T-helper 22 cell (primary cell): Measurements from ENCODE around the gene BCDIN3D.
"Not testable (repeated sequence)": the region's sequence is repeated elsewhere in the genome, so short reads cannot be mapped to it uniquely, and the experiment has no call there.

ENCODE experiments used
- DNase-seq: peaks from one replicate; pipeline ENCODE4 v3.0.0-alpha.2; 2020; ENCODE audit warnings: low read depth

The BCDIN3D gene, protein sequence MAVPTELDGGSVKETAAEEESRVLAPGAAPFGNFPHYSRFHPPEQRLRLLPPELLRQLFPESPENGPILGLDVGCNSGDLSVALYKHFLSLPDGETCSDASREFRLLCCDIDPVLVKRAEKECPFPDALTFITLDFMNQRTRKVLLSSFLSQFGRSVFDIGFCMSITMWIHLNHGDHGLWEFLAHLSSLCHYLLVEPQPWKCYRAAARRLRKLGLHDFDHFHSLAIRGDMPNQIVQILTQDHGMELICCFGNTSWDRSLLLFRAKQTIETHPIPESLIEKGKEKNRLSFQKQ

DNA sequence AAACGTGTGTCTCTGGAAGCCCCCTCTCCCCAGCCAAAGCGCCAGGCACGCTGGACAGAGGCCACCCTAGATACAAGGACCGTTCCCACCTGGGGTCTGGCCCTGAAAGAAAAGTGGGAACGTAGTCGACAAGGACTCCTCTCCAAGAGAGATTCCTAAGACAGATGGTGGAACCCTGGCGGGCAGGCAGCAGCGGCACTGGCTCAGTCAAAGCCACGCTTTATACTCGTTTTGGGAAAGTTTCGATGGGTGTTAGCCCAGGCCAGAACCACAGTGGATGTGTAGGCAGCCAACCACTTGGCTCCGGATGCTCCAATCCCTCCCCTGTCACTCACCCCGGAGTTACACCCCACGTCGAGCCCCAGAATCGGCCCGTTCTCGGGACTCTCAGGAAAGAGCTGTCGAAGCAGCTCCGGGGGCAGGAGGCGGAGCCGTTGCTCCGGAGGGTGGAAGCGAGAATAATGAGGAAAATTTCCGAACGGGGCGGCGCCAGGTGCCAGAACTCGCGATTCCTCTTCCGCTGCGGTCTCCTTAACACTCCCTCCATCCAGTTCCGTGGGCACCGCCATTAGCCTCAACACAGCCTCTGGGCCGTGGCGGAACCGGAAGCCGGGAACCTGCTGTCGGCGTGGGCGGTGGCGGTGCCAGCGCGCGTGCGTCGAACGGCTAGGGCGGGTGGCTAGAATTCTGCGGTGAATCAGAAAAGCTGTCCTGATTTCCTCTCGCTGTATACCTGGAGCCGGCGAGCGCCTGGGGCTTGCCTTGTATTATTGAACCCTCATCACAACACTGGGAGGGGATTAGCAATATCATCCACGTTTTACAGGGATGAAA, at the start of gene BCDIN3D:
TSS of gene BCDIN3D (minus strand) at position 588 of the 834 bp plus-strand sequence. CDS start at position 569, 19 bp downstream.
- peak; percentile 89 for DNase-seq

DNA sequence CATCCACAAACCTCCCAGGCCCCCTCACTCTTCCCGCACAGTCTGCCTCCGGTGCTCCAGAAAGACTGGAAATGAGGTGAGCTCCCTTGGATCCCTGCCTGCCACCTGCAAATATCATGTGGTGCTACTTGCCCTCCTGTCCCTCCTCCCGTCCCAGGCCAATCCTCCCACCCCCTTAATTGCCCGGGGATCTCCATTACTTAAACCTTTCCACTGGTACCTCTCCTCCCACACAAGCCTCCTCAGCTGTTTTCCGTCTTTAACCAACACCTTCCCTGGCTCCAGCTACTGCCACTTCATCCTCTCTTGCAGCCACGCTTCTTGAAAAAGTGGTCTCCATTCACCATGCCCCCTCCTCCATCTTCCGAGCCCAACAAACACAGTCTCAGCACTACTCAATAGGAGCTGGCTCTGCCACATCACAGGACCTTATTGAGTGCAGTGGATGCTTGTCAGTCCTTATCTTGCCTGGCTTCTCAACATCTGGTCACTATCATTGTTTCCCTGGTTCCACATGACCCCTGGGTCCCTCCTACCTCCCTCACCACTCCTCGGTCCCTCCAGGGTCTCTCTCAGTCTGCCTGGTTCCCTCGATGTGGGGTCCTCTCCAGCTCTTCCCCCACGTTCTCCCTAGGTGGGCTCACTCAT, 49.3 kb upstream of the BCDIN3D start:
- DNase-seq: no peak

DNA sequence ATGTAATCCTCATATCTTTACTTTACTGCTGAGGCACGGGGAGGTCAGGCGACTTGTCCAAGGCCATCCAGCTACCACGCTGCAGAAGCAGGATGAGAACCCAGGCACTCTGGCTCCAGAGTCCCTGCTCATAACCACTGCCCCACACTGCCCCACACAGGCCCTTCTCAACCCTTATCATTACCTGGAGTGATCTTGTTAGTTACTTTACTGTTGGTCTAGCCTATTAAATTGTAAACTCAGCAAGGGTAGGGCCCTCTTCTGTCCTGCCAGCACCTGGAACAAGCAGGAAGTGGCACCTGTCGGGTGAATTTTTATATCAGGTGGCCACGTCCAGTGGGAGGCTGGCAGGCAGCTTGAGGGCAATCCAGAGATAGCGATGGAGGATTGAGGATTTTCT, 48.6 kb upstream of the BCDIN3D start:
- DNase-seq: no peak

DNA sequence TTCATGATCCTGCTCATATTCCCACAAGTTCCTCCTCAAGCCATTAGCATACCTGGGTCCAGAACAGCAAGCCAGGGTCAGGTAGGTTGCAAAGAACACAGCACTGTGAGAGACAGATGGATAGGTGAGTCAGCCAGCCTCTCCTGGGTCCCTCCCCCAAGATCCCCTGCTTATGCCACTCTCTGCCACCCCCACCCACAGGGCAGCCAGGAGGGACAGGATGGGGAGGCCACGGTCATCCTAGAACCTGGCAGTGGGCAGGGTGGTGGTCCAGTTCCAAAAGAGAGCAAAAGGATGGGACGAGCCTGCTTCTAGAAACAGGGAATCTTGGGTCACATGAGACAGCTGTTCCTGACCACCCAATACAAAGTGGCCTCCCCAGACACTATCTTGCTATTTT, 48.1 kb upstream of the BCDIN3D start:
- no peak for DNase-seq

DNA sequence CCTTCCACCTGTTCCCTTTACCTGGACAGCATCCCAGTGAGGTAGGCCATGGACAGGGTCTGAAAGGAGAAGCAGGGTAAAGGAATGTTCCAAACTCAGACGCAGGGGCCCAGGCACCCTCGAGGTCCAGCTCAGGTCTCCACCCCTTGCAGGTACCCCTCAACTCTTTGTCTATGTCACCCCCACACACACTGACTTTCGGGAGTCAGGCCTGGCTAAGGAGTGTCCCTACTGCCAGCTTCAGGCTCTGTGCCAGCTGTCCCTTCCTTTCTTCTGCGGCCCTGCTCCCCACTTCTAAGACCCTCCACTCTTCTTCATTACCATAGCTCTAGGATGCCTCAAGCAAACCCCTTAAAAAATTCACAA, 47.2 kb upstream of the BCDIN3D start:
- no peak for DNase-seq

DNA sequence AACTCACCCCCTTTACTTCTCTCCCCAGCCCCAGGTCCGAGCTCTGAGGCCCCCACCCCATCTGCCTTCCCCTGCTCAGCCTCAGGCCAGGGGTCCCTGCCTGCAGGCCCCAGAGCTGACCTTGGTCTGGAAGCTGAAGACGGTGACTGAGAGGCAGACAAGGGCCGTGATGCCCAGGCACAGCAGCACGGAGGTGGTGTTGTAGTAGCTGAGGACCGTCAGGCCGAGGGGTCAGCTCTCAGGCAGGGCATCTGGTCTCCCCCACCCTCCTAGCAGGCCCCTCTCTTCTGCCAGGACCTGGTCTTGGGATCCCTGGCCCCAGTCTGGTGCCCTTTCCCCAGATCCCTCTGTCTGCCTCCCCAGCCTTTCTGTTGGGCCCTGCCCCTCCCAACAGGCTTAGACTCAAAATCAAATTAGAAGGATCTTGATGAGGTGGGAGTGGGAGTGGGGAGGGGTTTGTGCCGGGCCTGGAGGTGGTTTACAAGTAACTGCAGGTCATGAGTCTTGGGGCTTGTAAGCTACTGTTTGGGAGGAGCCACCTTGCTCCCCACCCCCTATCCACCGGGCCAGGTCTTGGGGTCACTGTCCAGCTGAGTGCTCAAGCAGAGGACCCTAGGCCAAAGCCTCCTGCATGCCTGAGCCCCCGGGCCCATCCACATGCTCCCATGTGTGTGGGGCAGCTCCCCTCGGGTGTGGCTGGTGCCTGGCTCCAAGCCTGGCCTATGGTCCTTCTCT, 46.6 kb upstream of the BCDIN3D start:
- no peak for DNase-seq

DNA sequence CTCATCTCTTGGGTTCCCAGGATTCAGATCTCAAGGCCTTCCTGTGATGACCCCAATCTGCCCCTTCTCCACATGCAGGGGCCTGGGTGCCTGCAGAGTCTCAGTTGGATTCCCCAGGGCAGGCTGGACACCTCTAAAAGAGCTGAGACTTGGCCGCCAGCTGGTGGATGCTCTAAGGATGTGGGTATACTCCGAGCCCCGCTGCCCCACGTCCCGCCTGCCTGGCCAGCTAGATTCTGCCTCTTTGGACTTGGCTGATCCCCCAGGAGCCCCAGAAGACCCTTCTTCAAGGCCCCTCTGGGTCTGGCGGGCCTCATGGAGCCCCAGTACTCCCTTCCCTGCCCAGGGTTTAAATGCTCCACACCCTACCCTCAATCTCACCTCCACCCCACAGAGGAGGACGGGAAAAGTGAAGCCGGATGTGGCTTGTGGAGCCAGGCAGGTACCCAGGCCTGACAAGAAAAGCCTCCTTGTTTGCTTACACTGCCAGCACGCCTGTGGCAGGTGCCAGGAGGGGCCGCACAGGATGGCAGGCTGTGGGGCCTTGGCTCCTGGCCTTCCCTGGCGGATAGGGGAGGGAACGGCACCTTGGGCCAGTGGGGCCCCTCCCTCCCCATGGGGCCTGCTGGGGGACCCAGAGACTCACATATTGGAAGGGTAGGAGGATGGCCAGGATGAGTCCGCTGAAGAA, 45.7 kb upstream of the BCDIN3D start:
- no peak for DNase-seq

DNA sequence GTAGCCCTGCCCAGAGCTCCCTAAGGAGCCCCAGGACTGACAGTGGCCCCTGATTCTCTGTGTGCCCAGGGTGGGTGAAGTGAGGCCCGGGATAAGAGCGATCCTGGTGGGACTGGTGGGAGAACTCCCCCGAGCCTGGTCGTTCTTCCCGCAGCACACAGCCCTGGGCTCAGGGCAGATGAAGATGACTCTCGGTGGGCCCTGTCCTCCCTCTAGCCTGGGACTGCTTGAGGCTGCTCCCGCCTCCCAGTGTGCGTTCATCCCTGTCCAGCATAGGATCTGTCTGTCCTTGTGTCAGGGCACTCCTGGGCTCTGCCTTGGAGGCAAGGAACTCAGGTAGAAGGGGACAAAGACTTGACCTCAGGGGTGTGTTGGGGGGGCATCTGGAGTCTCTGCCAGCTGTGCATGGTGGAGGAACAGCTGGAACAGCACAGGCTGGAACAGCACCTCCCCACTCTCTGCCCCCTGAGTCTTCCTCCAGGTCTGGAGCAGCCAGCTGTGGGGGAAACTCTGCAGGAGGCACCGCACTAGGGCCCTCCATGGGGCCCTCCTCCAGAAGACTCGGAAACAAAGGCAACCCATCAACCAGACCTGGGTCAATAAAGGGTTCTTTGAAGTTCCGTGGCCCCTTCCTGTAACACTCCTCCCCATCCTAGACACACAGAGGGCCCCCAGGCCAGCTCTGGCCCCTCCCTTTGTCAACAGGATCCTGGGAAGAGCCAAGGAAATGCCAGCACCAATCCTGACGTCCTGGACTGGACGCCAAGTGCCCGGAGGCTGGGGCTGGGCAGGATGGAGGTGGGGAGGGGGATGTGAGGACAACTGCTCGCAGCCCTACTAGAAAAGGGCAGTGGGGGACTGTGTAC, 44.9 kb upstream of the BCDIN3D start:
- no peak for DNase-seq

DNA sequence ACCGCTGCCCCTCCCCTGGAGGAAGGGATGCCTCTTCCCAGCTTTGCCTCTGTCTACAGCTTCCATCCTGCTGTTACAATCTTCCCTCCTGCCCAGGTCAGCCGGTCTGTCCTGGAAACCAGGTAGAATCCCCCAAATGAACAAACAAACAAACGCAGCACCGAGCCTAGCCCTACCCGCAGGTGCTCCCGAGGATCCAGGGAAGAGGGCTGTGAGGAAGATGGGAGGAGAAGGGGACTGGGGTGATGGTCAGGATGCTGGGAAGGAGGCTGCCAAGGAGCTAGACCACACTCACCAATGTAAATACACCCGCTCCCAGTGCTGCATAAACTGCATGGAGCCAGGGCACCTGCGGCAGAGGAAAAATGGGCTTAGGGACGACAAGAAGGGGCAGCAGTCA, 44.2 kb upstream of the BCDIN3D start:
- DNase-seq: no peak

DNA sequence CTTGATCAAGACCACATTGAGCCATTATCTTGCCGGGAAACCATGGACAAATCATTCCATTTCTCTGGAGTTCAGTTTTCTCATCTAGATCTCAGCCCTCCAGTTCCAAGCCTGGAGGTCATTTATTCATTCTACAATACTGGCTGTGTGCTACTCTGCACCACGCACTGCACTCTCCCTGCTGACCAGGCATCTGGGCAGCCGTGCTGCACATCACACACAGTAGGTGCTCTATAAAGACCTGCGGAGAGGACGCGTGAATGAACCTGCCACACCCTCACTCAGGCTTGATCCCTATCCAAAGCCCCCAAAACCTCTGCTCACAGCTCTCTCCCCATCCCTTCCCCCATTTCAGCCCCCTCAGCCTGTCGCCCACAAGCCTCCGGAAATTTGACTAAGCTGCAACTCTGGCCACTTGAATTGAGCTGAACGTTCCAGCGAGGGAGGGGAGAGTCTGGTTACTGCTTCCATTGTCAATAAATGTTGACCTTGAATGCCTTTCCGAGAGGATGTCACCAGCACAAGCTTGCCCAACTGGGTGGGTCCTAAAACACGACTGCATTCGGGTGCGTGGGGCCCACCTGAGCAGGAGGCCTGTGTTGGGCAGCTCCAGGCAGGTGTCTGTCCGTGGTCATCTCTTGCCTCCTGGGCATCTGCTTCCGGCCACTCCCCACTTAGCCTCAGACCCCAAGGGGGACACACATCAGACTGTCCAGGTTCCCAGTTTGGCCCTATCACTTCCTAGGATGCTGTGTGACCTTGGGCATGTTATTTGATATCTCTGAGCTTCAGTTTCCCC, 43.0 kb upstream of the BCDIN3D start:
- no peak for DNase-seq

DNA sequence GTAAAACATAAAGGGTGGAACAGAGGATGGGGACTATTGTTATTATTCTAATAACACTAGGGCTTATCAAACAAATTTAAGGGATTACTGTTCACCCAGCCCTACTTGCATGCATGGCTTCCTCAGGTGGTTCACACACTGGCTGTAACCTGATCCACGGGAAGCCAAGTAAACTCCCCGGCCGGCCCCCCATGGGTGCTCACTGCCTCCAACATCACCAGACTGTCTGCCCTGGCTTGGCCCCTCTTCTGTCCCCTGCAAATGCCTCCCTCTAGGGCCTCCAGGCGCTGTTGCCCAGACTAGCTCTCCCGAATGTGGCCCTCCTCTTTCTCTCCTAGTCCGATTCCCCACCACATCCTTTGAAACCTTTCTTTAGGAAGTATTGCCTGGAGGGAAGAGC, 42.2 kb upstream of the BCDIN3D start:
- DNase-seq: no peak

DNA sequence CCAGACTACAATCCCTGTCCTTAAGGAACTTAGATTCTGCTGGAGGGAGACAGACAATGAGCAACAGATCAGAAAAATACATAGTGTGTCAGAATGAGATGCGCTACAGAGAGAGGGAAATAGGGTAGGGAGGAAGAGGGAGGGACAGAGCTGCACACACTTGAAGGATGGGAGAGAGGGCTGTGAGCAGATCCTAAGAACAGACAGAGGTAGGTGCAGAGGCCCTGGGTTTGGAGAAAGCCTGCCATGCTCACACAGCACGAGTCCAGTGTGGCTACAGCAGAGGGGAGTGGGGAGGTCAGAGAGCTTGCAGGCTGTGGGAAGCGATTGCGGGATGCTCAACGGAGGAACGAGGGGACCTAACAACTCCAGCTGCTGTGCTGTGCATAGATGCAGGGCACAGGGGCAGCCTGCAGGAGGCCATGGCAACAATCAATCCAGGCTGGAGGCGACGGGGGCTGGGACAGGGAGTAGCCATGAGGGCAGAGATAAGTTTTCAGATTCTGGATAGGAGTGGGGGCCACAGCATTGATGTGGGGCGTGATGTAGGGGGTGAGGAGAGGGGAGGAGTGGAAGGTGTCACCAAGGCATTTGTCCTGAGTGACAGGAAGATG, 40.1 kb upstream of the BCDIN3D start:
- DNase-seq: no peak

DNA sequence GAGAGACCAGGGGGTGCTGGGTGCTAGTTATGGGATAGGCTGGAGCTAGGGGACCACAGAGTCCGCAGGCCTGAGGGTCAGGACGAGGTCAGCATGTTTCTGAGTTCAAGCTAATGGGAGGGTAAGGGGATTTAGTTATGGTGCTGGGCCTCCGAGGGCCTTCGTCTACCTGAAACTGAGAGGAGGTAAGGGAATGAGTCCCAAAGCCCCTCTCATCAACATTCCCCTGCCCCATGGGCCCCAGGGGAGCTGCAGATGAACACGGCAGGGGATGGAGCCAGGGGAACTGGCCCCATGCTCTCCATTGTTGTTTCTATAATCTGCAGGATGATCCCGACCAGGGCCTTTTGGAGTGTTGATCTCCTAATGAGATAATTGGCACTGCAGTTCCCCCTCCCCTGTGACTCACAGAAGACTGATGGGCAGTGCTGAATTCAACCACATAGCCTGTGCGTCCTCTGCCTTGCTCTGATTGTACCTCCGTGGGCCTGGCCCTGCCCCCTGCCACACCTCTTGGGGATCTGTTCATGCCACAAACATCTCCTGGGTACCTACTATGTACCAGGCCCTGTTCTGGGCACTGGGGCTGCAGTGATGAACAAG, 39.4 kb upstream of the BCDIN3D start:
- no peak for DNase-seq

DNA sequence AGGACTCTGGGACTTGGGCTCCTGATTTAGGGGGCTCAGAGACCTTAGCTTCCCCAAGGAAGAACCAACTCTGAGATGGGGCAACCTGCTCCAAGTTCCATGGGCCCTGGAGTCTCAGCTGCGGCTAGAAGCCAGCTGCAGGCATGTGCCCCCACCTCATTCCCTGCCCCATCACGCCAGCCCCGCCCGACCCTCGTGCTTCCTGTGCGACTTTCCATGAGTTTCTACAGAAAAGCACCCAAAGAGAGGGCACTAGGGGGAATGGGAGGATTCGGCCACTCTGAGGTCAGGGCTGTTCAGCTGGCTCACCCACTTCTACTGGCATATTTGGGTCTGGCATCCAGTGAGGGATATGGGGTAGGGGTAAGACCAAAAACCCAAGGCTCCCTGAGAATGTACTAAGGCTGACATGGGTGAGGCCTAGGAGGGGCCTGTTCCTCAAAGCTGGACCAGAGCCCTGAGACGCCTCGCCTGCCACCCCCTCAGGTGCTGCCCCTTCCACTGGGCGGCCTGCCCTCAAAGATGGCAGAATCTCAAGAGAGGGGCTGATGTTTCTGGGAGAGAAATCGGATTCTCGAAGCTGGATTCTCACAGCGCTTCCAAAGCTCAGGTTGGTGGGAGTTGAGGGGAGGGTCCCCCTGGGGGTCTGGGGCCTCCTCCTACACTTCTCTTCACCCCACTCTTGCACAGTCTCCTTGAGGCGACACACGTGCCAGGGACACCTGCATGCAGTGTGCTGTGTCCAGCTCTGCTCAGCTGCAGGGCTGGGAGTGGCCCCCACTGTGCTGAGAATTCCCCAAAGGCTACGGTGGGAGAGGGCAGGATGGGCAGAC, 38.7 kb upstream of the BCDIN3D start:
- DNase-seq: no peak

DNA sequence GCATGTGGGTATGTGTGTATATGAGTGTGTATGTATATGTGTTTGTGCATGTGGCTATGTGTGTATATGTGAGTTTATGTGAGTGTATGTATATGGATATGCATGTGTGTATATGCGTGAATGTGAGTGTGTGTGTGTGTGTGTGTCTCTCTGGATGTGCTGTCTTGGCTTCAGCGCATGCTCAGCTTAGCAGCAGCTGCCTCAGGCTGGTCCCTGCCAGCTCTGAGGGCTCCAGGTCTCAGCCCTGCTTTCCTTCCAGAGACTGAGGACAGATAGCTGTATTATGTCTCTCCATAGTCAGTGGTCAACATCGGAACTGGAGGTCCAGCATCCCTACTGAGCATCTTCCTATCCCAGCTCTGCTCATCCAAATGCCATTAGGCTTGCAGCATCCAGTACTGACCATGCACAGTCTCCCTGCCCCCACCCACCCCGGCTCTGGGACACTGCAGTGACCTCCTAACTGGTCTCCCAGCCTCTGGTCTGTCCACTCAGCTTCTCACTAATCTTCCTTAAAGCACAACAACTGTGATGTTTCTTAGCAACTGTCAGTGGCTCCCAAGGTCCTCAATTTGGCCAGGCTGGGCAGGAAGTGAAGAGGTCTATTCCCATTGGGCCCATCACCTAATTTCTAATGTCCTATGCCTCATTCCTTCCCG, 38.0 kb upstream of the BCDIN3D start:
- no peak for DNase-seq

DNA sequence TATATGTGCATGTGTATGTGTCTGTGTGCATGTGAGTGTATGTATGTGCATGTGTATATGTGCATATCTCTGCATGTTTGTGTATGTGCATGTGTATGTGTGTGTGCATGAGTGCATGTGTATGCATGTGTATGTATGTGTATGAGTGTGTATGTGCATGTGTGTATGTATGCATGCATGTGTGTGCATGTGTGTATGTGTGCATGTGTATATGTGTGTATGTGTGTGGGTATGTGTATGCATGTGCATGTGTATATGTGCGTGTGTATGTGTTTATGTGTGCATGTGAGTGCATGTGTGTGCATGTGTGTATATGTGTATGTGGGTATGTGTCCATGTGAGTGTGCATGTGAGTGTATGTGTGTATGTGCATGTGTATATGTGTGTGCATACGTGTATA, 36.2 kb upstream of the BCDIN3D start:
- DNase-seq: not testable (repeated sequence)

DNA sequence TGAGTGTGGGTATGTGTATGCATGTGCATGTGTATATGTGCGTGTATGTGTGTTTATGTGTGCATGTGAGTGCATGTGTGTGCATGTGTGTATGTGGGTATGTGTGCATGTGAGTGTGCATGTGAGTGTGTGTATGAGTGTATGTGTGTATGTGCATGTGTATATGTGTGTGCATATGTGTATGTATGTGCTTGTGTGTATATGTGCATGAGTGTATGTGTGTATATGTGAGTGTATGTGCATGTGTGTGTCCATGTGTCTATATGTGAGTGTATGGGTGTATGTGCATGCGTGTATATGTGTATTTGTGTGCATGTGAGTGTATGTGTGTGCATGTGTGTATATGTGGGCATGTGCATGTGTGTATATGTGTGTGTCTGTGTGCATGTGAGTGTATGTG, 35.1 kb upstream of the BCDIN3D start:
- no peak for DNase-seq

DNA sequence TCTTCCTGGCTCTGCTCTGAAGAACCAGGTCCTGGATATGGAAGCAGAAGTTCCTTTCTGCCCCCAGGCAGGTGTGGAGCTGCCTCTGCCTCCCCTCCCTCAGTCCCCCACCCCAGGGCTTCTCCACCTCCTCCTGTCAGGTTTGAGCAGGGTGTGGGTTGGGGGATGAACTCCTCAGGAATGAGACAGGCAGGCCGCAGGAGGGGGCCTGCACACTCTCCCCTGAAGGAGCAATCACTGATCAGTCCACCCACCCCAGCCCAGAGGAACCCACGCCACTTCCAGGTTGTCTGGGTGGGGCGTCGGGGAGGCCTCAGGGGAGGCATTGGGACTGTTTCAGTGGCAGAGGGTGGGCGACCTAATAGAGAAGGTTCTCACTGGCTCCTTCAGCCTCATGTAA, 34.2 kb upstream of the BCDIN3D start:
- no peak for DNase-seq
